Measurements from ENCODE around the gene SRP9. TPM values are rescaled to one million over a fixed set of nuclear protein-coding genes. Genes with fewer than 3 reads are reported as not detected.
"Not testable (repeated sequence)": the region's sequence is repeated elsewhere in the genome, so short reads cannot be mapped to it uniquely, and the experiment has no call there.

SRP9 gene
- total RNA-seq, 1 donor from 2014 or later: 368 TPM

GRCh38 chr1:225834417-225835329 lies 57.0 kb downstream of the SRP9 start:
- DNase-seq (ENCODE audit: low spot score in 2 of 2): peak in 1 of 2 donors; percentile 62
- no peak for FAIRE-seq

- no peak for DNase-seq (ENCODE audit: low spot score in 2 of 2)
- FAIRE-seq: no peak
Observed at GRCh38 chr1:225835856-225836255, 58.2 kb downstream of the SRP9 start.

GRCh38 chr1:225836296-225836695 lies 58.7 kb downstream of the SRP9 start:
- not testable (repeated sequence) for FAIRE-seq; DNase-seq (ENCODE audit: low spot score in 2 of 2)

GRCh38 chr1:225838793-225839192 lies 61.2 kb downstream of the SRP9 start:
- FAIRE-seq (no peak), DNase-seq (ENCODE audit: low spot score in 2 of 2) (no peak)

Small RNA genes within 50 kb of the gene (small RNA-seq; reads per million reads assigned to genes)
- not detected for gene RNU6-1304P

Other genes starting within 250 kb of the SRP9 start
- 48.5 TPM for gene ENAH, start 124.7 kb upstream of the SRP9 start, total RNA-seq
- gene EPHX1, start 32.3 kb downstream of the SRP9 start, total RNA-seq: 4.5 TPM
- gene TMEM63A, start 104.6 kb downstream of the SRP9 start, total RNA-seq: 0.82 TPM
- gene LEFTY1, start 111.3 kb downstream of the SRP9 start, total RNA-seq: 0.41 TPM
- 14.3 TPM for gene PYCR2, start 146.4 kb downstream of the SRP9 start, total RNA-seq
- under 0.01 TPM for gene LEFTY2, start 163.4 kb downstream of the SRP9 start, total RNA-seq
- gene SDE2, start 221.5 kb downstream of the SRP9 start, total RNA-seq: 40.4 TPM

Data from frontal cortex (tissue), 4 donors.